Measurements from ENCODE around the gene CHCHD5. TPM values are rescaled to one million over a fixed set of nuclear protein-coding genes. Genes with fewer than 3 reads are reported as not detected.
"Not testable (repeated sequence)": the region's sequence is repeated elsewhere in the genome, so short reads cannot be mapped to it uniquely, and the experiment has no call there.

The CHCHD5 gene
- total and polyA plus RNA-seq, 2 of the 4 experiments (the other 2 are of a cell fraction) = 4.8 to 40.1 TPM

DNA sequence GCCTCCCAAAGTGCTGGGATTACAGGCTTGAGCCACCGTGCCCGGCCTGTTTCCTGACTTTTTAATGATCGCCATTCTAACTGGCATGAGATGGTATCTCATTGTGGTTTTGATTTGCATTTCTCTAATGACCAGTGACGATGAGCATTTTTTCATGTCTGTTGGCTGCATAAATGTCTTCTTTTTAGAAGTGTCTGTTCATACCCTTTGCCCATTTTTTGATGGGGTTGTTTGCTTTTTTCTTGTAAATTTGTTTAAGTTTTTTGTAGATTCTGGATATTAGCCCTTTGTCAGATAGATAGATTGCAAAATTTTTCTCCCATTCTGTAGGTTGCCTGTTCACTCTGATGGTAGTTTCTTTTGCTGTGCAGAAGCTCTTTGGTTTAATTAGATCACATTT is 24.9 kb downstream of the CHCHD5 start:
- H3K23ac ChIP-seq (ENCODE audit: low read depth, low read length); H2BK20ac ChIP-seq (ENCODE audit: low read depth, low read length); H3K9me3 ChIP-seq (ENCODE audit: control insufficient read depth, insufficient read depth, low read length); H3K27me3 ChIP-seq (ENCODE audit: control insufficient read depth, insufficient read depth, low read length); H3K27ac ChIP-seq (ENCODE audit: insufficient read depth, low read length); H3K9ac ChIP-seq (ENCODE audit: low read depth, low read length); H3K4ac ChIP-seq (ENCODE audit: low read depth, low read length); H3K14ac ChIP-seq (replicated peaks; ENCODE audit: low read depth, low read length); H3K4me3 ChIP-seq (ENCODE audit: insufficient read depth, low read depth, low read length); H4K20me1 ChIP-seq (ENCODE audit: insufficient read depth, low read length); H3K9me1 ChIP-seq (ENCODE audit: insufficient read depth, low read length); H3K4me2 ChIP-seq (ENCODE audit: low read depth, low read length); H2AK9ac ChIP-seq (replicated peaks; ENCODE audit: low read depth, low read length, poor library complexity); H3K18ac ChIP-seq (ENCODE audit: low read depth, low read length); H2AFZ ChIP-seq (replicated peaks; ENCODE audit: low read length, poor library complexity); H3K79me1 ChIP-seq (ENCODE audit: low read depth in 1 of 2, low read length in 2 of 2); intact Hi-C loops (cut with micrococcal nuclease); H2BK5ac ChIP-seq (ENCODE audit: low read depth, low read length, poor library complexity, severe bottlenecking); POLR2A ChIA-PET (ENCODE audit: unreplicated experiment); ATAC-seq (ENCODE audit: low read depth); H4K5ac ChIP-seq (ENCODE audit: low read depth, low read length); H3K36me3 ChIP-seq (ENCODE audit: control insufficient read depth, insufficient read depth, low read length); H4K8ac ChIP-seq (ENCODE audit: low read depth in 2 of 2, low read length in 2 of 2); H2AK5ac ChIP-seq (ENCODE audit: low read depth, low read length); CTCF ChIA-PET; H2BK15ac ChIP-seq (ENCODE audit: low read depth, low read length); dilution Hi-C loops (cut with HindIII; ENCODE audit: low sequenced_read_pairs, unreplicated experiment); DNase-seq; H4K91ac ChIP-seq (ENCODE audit: insufficient read depth, low read depth, low read length); BruUV-seq (replicated peaks); H2BK120ac ChIP-seq (ENCODE audit: low read depth, low read length); H3K56ac ChIP-seq (ENCODE audit: extremely low read depth, insufficient read depth, low read length); in situ Hi-C loops (cut with MboI; ENCODE audit: low sequenced_read_pairs): not testable (repeated sequence)
- H3K4me1 ChIP-seq (ENCODE audit: control insufficient read depth, insufficient read depth, low read length) = peaks cover 10% of the 10 kb centered on the region
- WGBS, 2 experiments (ENCODE audit: extremely low coverage in 2 of 2, insufficient read length in 1 of 2) = 100% methylated on average over 3 of the region's 4 CpGs; no CpG with 5 or more reads in 1 of the 2 experiments

DNA sequence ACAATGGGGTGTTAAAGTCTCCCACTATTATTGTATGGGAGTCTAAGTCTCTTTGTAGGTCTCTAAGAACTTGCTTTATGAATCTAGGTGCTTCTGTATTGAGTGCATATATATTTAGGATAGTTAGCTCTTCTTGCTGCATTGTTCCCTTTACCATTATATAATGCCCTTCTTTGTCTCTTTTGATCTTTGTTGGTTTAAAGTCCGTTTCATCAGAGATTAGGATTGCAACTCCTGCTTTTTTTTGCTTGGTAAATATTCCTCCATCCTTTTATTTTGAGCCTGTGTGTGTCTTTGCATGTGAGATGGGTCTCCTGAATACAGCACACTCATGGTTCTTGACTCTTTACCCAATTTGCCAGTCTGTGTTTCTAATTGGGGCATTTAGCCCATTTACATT is 27.9 kb downstream of the CHCHD5 start:
- H3K4me2 ChIP-seq (ENCODE audit: low read depth, low read length); H3K56ac ChIP-seq (ENCODE audit: extremely low read depth, insufficient read depth, low read length); CTCF ChIA-PET; H3K4me3 ChIP-seq (ENCODE audit: insufficient read depth, low read depth, low read length); in situ Hi-C loops (cut with MboI; ENCODE audit: low sequenced_read_pairs); H3K9ac ChIP-seq (ENCODE audit: low read depth, low read length); H3K27me3 ChIP-seq (ENCODE audit: control insufficient read depth, insufficient read depth, low read length); H2BK20ac ChIP-seq (ENCODE audit: low read depth, low read length); H3K4ac ChIP-seq (ENCODE audit: low read depth, low read length); H3K27ac ChIP-seq (ENCODE audit: insufficient read depth, low read length); H3K9me3 ChIP-seq (ENCODE audit: control insufficient read depth, insufficient read depth, low read length); ATAC-seq (ENCODE audit: low read depth); H4K5ac ChIP-seq (ENCODE audit: low read depth, low read length); H3K36me3 ChIP-seq (ENCODE audit: control insufficient read depth, insufficient read depth, low read length); H3K23ac ChIP-seq (ENCODE audit: low read depth, low read length); H4K91ac ChIP-seq (ENCODE audit: insufficient read depth, low read depth, low read length); dilution Hi-C loops (cut with HindIII; ENCODE audit: low sequenced_read_pairs, unreplicated experiment); POLR2A ChIA-PET (ENCODE audit: unreplicated experiment); H3K18ac ChIP-seq (ENCODE audit: low read depth, low read length); H3K79me1 ChIP-seq (ENCODE audit: low read depth in 1 of 2, low read length in 2 of 2); H2BK5ac ChIP-seq (ENCODE audit: low read depth, low read length, poor library complexity, severe bottlenecking); H4K8ac ChIP-seq (ENCODE audit: low read depth in 2 of 2, low read length in 2 of 2); H2BK120ac ChIP-seq (ENCODE audit: low read depth, low read length); H2BK15ac ChIP-seq (ENCODE audit: low read depth, low read length); H2AK5ac ChIP-seq (ENCODE audit: low read depth, low read length); H2AK9ac ChIP-seq (replicated peaks; ENCODE audit: low read depth, low read length, poor library complexity); H3K4me1 ChIP-seq (ENCODE audit: control insufficient read depth, insufficient read depth, low read length); H3K9me1 ChIP-seq (ENCODE audit: insufficient read depth, low read length); DNase-seq; intact Hi-C loops (cut with micrococcal nuclease); H3K14ac ChIP-seq (replicated peaks; ENCODE audit: low read depth, low read length); BruUV-seq (replicated peaks); H2AFZ ChIP-seq (replicated peaks; ENCODE audit: low read length, poor library complexity); H4K20me1 ChIP-seq (ENCODE audit: insufficient read depth, low read length): not testable (repeated sequence)
- no CpG with 5 or more reads among the region's 1 CpG for WGBS, 2 experiments (ENCODE audit: extremely low coverage in 2 of 2, insufficient read length in 1 of 2)

Measured in IMR-90 (cell line).